Mammary epithelial cell (primary cell): ENCODE measurements around the gene CLIP3.
A peak's percentile ranks its signal among the peaks of the same experiment; 100 is the strongest.

ENCODE experiments used
- CTCF ChIP-seq, 2 donors: IDR thresholded peaks in 1 of 2; conservative IDR thresholded peaks in 1 of 2; 2 replicates each; pipeline ENCODE4 v1.5.1; 2011 to 2012; ENCODE audit warnings: inconsistent platforms in 2 of 2, low read length in 2 of 2, mild to moderate bottlenecking in 2 of 2, control low read depth in 1 of 2, low read depth in 1 of 2; ENCODE audit not compliant: insufficient read depth in 1 of 2; ENCODE audit errors: extremely low read depth in 1 of 2
- EZH2 ChIP-seq: IDR thresholded peaks from 2 replicates; pipeline ENCODE4 v1.6.1; 2012; ENCODE audit warnings: low read length, inconsistent platforms, borderline replicate concordance

- TF ChIP-seq EZH2 (peak; percentile 21), CTCF (conservative IDR thresholded peaks at IDR 0.05 in 1 of 2, IDR thresholded peaks at IDR 0.05 in 1 of 2; ENCODE audit: extremely low read depth in 1 of 2, insufficient read depth in 1 of 2, low read depth in 1 of 2, low read length in 2 of 2) (no peak)
Measured at GRCh38 chr19:35986664-35987570, 45.8 kb downstream of the CLIP3 start.
